ENCODE measurements around the gene SLC25A24.
A peak's percentile ranks its signal among the peaks of the same experiment; 100 is the strongest.
"Not testable (repeated sequence)": the region's sequence is repeated elsewhere in the genome, so short reads cannot be mapped to it uniquely, and the experiment has no call there.

Gene SLC25A24

DNA sequence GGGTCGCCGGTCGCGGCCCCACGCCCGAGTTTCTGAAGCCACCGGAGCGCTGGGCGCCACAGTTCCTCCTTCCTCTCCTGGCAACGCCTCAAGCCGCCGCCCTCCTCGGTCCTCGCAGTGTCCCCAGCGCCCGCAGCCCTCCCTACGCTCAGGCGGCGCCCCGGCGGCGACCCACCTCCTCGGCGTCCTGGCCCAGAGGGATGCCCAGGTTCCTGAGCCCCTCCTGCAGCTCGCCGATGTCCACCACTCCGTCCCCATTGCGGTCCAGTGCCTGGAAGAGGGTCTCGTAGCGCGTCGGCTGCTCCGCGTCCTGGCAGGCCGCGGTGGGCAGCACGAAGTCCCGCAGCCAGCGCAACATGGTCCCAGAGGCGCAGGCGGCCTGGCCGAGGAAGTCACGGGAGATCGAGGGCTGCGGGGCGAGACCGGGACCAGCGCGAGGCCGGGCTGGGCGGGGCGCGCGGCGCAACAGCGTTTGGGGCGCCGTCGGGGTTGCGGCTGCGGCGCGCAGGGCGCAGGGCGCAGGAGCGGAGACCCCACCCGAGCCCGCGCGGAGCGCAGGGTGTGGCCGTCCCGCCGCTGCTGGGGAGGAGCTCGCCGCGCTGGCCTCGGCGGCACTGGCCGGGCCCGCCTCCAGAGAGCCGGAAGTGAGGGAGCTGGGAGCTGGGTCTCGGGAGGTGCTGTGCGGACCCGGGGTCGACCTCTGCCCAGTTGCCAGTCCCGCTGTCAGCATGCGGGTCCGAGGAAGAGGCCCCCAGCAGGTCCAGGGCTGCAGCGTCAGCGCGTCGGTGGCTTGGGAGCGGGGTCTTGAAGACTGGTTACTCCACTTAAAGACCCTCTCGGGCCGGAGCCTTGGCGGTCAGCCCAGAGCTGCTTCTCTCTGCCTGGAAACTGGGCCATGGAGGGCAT is at the start of gene SLC25A24:
SLC25A24 (minus strand) TSS at position 563 of the 906 bp plus-strand sequence; CDS start at position 358, 205 bp downstream.
- DNase-seq: peak; percentile 53

GRCh38 chr1:108243976-108244375 is 43.8 kb upstream of the SLC25A24 start, which contains the start of gene NBPF4:
Gene NBPF4 (minus strand): TSS chr1:108244076. CDS start chr1:108243761, 315 bp downstream.
- not testable (repeated sequence) for DNase-seq

DNA sequence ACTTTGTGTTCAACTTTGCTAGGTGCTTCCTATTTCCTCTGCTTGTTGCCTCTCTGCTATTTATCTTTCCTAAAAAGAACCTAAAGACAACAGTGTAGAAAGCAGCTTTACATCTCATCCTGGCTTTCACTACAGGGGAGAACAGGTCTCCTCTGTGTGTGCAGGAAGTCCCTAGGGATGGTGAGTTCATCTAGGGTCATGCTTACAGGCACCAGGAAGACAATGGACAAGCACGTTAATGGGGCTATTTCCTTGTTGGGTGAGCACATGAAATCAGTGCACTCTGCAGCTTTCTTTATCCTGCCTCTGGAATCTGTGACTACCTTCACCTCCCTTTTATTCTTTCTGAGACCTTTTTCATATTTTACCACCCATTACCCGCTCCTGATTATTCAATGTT is 39.3 kb upstream of the SLC25A24 start:
- DNase-seq: not testable (repeated sequence)

GRCh38 chr1:108235308-108235707 is 35.2 kb upstream of the SLC25A24 start:
- DNase-seq: not testable (repeated sequence)

GRCh38 chr1:108232183-108232582 is 32.0 kb upstream of the SLC25A24 start:
- not testable (repeated sequence) for DNase-seq

DNA sequence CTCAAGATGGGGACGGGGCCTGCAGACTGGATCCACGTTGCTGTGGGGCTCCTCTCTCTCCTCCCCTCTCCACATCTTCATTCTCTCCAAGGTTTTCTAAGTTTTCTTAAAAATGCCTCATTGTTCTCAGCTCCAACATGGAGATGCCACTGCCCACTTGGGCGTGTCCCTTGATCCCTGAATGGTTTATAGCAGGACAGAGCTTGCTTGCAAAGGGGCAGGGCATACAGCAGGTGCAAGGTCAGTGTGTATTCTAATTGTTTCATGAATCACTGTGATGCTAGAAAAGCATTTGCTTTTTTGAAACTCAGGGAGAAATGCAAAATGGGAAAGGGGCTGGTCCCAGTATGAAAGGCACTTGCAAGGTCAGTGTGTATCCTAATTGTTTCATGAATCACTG is 29.8 kb upstream of the SLC25A24 start:
- not testable (repeated sequence) for DNase-seq

DNA sequence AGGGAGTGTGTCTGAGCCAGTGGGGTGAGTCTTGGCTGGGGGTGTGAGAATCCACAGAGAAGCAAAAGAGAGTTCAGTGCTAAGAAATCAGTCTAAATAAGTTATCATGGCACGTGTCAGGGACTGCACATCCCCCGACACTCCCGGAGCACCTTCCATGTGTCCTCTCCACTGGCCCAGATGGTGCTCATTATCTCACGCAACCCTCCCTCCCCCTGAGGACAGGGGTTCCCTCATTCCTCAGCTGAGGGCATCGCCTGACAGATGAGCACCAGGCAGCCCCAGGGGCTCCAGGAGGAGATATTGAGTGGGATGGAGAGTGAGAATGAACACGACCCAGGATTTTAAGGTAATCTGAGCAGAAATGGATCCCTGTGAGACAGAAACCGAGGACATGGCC is 27.6 kb upstream of the SLC25A24 start:
- not testable (repeated sequence) for DNase-seq

DNA sequence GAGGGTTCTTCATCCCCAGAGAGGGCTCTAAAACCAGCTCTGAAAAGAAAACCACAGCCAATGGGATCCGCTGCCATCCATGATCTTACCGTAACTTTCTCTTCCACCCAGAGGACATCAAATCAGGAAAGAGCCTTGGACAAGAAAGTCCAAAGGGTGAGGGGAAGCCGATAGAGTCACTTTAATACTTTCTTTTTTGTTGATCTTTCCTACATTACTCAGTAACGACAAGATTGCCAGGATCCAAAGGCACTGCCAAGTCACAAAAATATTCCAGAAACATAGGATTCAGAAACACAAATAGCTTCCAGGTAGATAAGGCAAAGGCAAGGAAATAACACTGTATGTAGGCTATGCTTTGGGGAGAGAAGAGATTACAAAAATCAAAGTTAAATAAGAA is 26.7 kb upstream of the SLC25A24 start:
- DNase-seq: not testable (repeated sequence)

- DNase-seq: not testable (repeated sequence)
Measured at GRCh38 chr1:108223226-108223625, 23.1 kb upstream of the SLC25A24 start.

- DNase-seq: not testable (repeated sequence)
Measured at GRCh38 chr1:108217515-108218174, 17.5 kb upstream of the SLC25A24 start.

DNA sequence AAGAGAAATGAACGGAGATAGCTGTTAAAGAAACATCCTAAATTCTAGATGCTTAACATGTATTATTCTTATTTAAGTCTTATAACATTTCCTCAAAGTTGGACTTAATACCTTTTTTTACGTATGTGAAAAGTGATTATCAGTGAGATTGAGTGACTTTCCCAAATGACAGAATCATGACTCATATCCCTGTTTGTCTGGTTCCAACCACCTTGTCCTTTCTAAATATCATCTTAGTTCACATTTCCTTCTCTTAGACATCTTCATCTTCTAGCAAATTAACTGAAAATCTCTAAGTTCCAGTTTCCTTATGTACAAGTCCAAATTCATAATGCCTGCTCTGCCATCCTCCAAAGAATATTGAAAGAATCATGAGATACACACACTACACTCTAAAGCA is 16.9 kb upstream of the SLC25A24 start:
- DNase-seq: not testable (repeated sequence)

DNA sequence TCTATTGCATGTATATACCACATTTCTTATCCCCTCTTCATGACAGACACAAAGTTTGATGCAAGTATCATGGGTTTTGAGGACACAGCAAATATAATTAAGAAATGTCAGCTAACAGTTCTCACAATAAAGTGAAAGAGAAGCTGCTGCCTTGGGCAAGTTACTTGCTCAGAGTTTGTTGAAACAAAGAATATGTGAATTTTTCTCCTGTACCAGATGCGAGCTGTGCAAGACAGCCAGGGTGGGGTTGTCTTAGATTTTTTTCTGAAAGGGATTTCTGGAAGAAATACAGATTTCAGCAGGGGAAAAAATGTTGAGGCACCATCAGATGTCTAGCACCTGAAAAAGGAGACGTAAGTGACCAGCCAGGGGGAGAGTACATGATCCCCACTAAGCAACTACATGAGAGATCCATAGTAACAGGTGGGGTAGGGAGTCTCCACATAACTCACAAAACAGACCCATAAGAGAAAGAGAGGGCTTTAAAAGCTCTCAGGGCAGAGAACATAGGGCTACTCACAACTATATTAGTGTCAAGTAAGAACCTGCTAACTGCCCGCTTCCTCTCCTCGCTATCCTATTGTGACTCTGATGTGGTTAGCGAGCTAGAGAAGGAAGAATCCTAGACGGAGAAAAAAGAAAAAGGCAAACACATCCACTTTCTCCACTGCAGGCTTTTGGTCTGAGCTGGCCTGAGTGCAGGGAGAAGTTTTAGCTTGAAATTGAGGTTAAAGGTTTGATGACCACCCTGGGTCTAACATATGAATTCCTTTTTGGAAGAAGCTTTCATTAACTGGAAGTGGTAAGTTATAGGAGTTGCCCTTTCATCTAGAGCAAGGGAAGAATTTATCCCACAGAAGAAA is 16.1 kb upstream of the SLC25A24 start:
- DNase-seq: not testable (repeated sequence)

- not testable (repeated sequence) for DNase-seq
Measured at GRCh38 chr1:108214641-108215465, 14.7 kb upstream of the SLC25A24 start.

DNA sequence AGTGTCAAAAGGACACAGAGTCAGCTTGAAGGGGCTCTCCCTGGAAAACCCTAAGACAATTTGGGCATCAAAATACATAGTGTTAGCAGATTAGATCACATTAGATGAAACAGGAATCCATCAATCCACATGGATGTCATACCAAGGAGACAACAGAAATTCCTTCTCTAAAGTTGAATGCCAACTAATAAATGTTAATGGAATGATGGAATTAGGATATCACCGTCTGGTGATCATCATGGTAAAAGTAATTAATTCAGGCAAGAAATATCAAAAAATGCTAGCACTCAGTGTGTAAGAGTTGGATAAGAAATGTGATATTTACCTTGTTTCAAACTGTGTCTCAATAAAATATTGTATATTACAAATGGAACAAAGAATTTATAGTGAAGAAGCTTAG is 10.9 kb upstream of the SLC25A24 start:
- no peak for DNase-seq

DNA sequence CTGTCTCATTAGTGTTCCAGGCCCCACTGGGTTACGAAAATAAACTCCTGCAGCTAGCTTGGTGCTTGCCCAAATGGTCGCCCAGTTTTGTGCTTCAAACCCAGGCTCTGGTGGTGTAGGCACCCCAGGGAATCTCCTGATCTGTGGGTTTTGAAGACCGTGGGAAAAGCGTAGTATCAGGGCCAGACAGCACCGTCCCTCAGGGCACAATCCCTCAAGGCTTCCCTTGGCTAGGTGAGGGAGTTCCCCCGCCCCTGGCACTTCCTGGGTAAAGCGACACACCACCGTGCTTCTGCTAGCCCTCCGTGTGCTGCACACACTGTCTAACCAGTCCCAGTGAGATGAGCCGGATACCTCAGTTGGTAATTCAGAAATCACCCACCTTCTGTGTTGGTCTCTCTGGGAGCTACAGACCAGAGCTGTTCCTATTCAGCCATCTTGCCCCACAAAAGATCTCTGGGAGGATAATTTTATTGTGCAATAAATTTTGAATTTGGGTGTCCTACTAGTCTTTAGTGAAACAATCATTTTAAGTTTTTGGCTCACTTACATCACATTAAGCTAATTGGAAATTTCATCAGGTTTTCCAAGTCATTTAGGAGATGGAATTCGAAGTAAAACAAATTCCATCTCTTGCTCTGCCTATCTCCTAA is 9.4 kb upstream of the SLC25A24 start:
- no peak for DNase-seq

GRCh38 chr1:108208724-108209446 is 8.7 kb upstream of the SLC25A24 start:
- no peak for DNase-seq

GRCh38 chr1:108203582-108203981 is 3.4 kb upstream of the SLC25A24 start:
- DNase-seq: not testable (repeated sequence)

- no peak for DNase-seq
Measured at GRCh38 chr1:108201687-108202086, 1.5 kb upstream of the SLC25A24 start.

- DNase-seq: peak; percentile 45
Measured at GRCh38 chr1:108200687-108201051, 526 bp upstream of the SLC25A24 start.

- no peak for DNase-seq
Measured at GRCh38 chr1:108199201-108199691, 897 bp downstream of the SLC25A24 start.
